AG04449 (cell line): ENCODE results near the gene KRT72.

Experiments
- CTCF ChIA-PET: fragments of 350-600 bp; formaldehyde crosslinking; extraction: SDS; loops from one replicate; lab custom pipeline; 2021; ENCODE audit warnings: antibody characterized with exemption; lab: Yijun Ruan, JAX
- POLR2A ChIA-PET: fragments of 400-600, 350-600 bp; formaldehyde crosslinking; extraction: SDS; loops from one replicate; lab custom pipeline; 2020; ENCODE audit warnings: antibody characterized with exemption, inconsistent platforms; lab: Yijun Ruan, JAX
- DNase-seq: peaks from one replicate; pipeline ENCODE4 v3.0.0-alpha.2; 2010; ENCODE audit warnings: low read depth, low spot score
- H3K4me3 ChIP-seq: 2 replicates; pipeline ENCODE4 v1.5.1; 2011; ENCODE audit warnings: low read depth, mild to moderate bottlenecking, control low read depth, low read length
- TF ChIP-seq, protein P1 (sequence below): IDR thresholded peaks from one replicate; pipeline ENCODE4 v1.5.1; 2011; ENCODE audit warnings: mild to moderate bottlenecking, moderate library complexity, low read length, control low read depth, inconsistent platforms; ENCODE audit not compliant: insufficient read depth; ENCODE audit errors: missing control alignments

The KRT72 gene

DNA sequence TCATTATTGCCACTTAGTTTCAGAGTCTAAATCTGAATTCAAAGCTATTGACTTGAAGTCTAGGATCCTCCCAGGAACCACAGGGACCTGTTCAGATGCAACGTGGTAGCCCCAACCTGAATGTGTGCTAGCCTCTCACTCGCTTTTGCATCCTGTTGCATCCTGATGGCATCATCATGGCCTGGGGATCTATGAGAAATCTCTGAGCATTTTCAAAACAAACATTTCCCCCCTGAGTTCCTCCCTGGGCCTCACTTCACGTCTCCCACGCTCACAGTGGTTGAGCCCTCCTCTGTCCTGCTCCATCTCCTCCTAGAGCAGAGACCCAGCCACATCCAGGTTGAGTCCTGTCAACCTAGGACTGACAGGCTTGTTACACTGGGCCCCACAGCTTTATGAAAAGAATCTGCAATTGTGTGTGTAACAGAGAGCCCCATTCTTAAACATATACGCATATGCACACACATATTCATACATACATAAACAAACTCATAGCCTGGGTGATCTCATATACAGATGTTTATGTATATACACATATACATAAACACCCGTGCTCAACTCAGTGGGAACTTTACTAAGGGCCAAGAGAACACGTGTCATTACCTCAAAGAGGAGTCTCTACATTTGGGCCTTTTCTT is 5.4 kb upstream of the KRT72 start:
- POLR2A ChIA-PET: no interaction called here
- H3K4me3 ChIP-seq: no peak overlapping the region
- no peak for DNase-seq
- TF ChIP-seq, protein P1, sequence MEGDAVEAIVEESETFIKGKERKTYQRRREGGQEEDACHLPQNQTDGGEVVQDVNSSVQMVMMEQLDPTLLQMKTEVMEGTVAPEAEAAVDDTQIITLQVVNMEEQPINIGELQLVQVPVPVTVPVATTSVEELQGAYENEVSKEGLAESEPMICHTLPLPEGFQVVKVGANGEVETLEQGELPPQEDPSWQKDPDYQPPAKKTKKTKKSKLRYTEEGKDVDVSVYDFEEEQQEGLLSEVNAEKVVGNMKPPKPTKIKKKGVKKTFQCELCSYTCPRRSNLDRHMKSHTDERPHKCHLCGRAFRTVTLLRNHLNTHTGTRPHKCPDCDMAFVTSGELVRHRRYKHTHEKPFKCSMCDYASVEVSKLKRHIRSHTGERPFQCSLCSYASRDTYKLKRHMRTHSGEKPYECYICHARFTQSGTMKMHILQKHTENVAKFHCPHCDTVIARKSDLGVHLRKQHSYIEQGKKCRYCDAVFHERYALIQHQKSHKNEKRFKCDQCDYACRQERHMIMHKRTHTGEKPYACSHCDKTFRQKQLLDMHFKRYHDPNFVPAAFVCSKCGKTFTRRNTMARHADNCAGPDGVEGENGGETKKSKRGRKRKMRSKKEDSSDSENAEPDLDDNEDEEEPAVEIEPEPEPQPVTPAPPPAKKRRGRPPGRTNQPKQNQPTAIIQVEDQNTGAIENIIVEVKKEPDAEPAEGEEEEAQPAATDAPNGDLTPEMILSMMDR: no peak
- CTCF ChIA-PET: interaction anchor here (0.9 kb wide), 2 partner anchors 259 to 264 kb away, joined by 3 read pairs; no protein-coding TSS in a partner anchor

DNA sequence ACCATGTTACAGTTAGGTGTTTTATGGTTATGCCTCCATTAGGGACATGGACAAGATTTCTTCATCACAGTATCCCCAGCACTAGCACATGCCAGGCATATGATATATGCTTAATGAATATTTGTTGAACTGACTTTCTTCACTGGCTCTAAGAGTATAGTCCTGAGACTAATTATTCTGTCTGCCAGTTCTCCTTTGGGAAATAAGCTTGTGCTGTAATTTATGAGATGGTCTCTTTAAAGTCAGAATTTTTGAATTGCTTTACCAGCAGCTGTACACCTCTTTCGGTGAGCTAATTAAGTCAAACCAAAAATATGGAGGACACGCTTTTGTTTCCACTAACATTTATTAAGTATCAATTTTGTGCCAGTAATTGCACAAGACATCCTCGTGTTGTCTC is 4.8 kb upstream of the KRT72 start:
- ChIA-PET CTCF (interaction anchor here (0.9 kb wide), 2 partner anchors 259 to 264 kb away, joined by 3 read pairs; no protein-coding TSS in a partner anchor), POLR2A (no interaction called here)
- no peak overlapping the region for H3K4me3 ChIP-seq
- no peak for DNase-seq
- TF ChIP-seq, protein P1: no peak

DNA sequence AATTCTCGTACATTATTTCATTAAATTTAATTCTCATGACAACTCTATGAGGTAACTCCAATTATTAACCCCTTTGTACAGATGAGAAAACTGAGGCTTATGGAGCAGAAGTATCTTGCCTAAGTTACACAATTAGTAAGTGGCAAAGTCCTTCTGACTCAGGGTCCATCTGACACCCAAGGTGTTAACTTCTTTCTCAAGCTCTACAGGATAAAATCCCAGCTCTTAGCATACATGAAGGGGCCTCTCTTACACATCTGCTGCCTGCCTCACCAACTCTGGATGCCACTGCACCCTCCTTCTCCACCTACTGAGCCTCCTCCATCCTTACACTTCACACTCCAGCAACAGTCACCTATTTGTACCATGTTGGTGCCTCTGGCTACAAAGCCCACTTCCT is 4.3 kb upstream of the KRT72 start:
- ChIA-PET CTCF (interaction anchor here (0.6 kb wide), 1 partner anchor 265 kb away, joined by 4 read pairs; no protein-coding TSS in a partner anchor), POLR2A (no interaction called here)
- no peak for DNase-seq
- TF ChIP-seq, protein P1: no peak
- no peak overlapping the region for H3K4me3 ChIP-seq

DNA sequence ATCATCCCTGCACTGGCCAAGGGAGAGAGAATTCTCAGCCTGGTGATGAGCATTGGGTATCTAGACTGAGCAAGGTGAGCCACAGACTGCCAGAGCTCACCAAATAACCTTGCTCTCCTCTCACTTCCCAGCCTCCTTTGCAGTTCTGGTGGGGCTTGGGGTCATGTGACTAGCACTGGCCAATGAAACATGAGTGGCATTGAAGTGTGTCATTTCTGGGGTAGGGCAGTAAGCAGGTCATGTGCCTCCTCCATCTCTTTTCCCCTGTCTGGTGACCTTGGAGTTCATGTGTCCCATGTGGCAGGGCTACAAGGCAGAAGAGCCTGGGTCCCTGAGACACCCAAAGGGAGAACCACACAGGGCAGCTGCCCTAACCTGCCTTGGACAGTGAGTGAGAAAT is 3.6 kb upstream of the KRT72 start:
- TF ChIP-seq, protein P1: no peak
- DNase-seq: no peak
- no peak overlapping the region for H3K4me3 ChIP-seq
- ChIA-PET POLR2A (no interaction called here), CTCF (no interaction called here)

DNA sequence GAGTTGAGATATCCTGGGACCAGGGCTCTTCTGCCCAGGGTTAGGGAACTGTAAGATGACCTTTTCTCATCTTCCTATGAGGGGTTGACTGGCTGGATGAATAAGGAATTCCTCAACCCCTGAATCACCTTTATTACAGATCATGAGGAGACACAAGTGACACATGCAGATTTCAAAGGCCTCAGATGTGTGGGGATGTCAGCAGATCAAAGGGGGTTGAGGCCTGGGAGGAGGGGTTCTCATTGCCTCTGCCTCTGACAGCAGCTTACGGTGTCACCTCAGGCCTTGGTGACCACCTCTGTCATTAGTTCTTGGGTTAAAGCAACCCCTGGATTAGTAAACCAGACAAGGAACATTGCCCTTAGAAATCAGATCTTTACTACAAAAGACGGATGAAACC is 2.1 kb upstream of the KRT72 start:
- TF ChIP-seq, protein P1: no peak
- POLR2A ChIA-PET: no interaction called here
- CTCF ChIA-PET: no interaction called here
- DNase-seq: no peak
- H3K4me3 ChIP-seq: no peak overlapping the region

DNA sequence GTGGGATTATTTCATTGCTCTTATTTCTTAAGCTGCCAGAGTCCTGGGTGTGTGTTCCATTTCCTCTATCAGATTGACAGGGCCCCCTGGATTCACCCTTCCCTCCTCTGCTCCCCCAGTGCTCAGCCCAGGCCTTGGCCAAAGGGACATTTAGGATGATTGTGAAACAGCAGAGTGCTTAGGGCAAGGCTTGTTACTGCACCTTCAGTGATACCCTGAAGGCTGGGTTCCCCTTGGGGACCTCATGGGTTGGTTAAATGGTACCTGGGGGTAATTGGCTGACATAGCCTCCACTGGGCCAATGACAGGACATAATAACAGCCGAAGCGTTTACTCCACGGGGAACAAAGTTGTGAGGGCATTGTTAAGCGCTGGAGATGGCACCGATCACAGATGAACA is 1.3 kb upstream of the KRT72 start:
- no peak for DNase-seq
- CTCF ChIA-PET: no interaction called here
- TF ChIP-seq, protein P1: no peak
- POLR2A ChIA-PET: no interaction called here
- H3K4me3 ChIP-seq: no peak overlapping the region
